GM12873 (cell line): ENCODE results near the gene ATL2.

ENCODE experiments used
- TF ChIP-seq, protein P1 (sequence below): IDR thresholded peaks from 2 replicates; pipeline ENCODE4 v1.5.1; 2012; ENCODE audit warnings: low read depth, mild to moderate bottlenecking, moderate library complexity, low read length, control low read depth; ENCODE audit not compliant: insufficient read depth; ENCODE audit errors: missing control alignments

ATL2 gene

GRCh38 chr2:38267270-38267925 lies 109.7 kb downstream of the ATL2 start:
- TF ChIP-seq, protein P1, sequence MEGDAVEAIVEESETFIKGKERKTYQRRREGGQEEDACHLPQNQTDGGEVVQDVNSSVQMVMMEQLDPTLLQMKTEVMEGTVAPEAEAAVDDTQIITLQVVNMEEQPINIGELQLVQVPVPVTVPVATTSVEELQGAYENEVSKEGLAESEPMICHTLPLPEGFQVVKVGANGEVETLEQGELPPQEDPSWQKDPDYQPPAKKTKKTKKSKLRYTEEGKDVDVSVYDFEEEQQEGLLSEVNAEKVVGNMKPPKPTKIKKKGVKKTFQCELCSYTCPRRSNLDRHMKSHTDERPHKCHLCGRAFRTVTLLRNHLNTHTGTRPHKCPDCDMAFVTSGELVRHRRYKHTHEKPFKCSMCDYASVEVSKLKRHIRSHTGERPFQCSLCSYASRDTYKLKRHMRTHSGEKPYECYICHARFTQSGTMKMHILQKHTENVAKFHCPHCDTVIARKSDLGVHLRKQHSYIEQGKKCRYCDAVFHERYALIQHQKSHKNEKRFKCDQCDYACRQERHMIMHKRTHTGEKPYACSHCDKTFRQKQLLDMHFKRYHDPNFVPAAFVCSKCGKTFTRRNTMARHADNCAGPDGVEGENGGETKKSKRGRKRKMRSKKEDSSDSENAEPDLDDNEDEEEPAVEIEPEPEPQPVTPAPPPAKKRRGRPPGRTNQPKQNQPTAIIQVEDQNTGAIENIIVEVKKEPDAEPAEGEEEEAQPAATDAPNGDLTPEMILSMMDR, result no peak

DNA sequence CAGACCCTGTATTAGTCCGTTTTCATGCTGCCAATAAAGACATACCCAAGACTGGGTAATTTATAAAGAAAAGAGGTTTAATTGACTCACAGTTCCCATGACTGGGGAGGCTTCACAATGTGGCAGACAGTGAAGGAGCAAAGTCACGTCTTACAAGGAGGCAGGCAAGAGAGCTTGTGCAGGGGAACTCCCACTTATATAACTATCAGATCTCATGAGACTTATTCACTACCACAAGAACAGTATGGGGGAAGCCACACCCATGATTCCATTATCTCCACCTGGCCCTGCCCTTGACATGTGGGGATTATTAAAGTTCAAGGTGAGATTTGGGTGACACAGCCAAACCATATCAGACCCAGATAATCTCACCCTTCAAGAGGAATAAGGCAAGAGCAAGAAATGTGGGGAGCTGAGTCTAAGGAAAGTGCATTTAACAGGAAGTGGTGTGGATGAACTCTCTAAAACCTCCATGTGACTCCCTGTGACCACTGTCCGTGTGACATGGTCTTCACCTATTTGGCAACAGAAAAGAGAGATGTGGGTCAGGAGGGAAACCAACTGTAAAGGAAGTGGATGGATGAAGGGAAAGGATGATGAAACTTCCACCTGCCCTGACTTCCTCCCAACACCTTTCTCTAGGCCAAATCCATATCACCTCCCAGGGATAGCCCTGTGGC lies 110.6 kb downstream of the ATL2 start:
- TF ChIP-seq, protein P1, result no peak

GRCh38 chr2:38265461-38265860 lies 111.6 kb downstream of the ATL2 start:
- TF ChIP-seq, protein P1, result no peak

GRCh38 chr2:38264396-38265221 lies 112.5 kb downstream of the ATL2 start:
- TF ChIP-seq, protein P1, result no peak

GRCh38 chr2:38263293-38263692 lies 113.8 kb downstream of the ATL2 start:
- TF ChIP-seq, protein P1, result no peak

DNA sequence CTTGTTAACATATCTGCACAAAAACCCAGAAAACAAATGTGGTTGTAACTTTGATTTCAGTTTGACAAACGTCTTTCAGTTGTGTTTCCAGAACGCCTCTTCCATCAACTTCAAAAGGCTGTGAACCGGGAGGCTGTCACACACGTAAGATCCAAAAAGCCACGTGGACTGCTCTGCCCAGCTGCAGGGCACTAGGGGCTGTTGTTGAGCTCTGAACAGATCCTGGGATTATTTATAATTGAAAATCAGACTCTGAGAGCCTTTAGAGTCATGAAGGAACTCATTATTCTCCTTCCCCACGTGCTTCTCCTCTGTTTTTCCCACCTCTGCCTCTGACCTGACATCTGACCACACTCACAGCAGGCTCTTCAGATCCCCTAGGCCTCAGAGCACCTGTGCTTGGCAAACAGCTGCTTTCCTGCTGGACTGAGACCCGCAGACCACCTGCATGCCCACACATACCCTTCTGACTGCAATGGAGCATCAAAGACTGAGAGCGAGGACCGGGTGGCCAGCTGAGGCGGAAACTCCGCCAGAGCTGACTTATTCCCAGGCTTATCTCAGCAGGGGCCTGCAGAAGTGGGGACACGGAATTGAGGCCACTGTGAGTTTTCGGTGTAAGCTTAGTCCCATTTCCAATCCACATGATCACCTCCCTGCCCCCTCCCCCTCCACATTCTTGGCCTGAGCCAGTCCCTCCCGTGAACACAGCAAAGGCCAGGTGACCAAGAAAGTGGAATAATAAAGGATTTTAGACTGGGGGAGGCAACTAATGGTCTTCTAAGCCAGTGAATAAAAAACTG lies 114.8 kb downstream of the ATL2 start:
- TF ChIP-seq, protein P1, result no peak
